Inflammatory macrophage treated with lipopolysaccharide for 4 hours (primary cell): Measurements from ENCODE around the gene SP140.
"Not testable (repeated sequence)": the region's sequence is repeated elsewhere in the genome, so short reads cannot be mapped to it uniquely, and the experiment has no call there.

Source experiments
- DNase-seq: peaks from one replicate; pipeline ENCODE4 v3.0.0-alpha.2; 2020

The SP140 gene

DNA sequence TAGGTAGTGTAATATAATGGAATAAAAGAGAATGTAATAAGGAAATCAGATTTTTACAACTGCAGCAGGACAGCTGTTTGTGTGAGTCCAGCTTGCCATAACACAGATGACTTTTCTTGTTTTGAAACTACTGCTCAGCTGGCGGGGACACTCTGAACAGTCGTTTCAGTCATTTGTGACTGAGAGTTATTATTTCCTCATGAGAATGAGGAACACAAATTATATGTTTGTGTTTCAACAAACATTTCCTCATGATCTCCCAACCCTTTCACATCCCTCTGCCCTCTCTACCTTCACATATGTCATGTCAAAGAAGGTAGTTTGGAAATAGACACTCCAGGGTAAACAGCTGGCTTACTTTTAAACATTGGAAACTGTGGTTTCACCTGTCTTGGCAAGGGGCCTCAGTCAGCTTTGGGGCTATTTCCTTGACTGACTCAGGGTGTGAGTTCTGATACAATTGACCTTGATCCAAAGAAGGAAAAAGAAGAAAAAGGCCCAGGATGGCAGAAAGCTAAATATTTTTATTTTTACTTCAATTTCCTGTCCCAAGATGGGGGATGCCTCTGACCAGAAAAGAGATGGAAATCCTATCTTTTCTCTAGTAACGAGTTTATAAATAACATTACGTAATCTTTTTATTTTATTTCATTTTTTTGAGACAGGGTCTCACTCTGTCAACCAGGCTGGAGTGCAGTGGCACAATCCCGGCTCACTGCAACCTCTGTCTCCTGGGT is 102.0 kb downstream of the SP140 start:
- peak; percentile 89 for DNase-seq

DNA sequence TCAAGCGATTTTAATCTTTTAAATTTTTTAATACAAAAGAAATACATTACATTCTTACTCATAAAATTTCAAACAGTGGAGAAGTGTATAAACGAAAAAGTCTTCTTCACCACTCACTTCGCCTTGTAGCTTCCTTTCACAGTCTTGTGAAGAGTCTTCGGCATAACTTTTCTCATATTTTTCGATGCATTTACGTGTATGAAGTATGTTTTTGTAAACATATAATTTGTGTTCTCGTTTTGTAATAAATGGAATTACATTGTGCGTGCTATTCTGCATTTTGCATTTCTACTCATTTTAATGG is 102.6 kb downstream of the SP140 start:
- no peak for DNase-seq

DNA sequence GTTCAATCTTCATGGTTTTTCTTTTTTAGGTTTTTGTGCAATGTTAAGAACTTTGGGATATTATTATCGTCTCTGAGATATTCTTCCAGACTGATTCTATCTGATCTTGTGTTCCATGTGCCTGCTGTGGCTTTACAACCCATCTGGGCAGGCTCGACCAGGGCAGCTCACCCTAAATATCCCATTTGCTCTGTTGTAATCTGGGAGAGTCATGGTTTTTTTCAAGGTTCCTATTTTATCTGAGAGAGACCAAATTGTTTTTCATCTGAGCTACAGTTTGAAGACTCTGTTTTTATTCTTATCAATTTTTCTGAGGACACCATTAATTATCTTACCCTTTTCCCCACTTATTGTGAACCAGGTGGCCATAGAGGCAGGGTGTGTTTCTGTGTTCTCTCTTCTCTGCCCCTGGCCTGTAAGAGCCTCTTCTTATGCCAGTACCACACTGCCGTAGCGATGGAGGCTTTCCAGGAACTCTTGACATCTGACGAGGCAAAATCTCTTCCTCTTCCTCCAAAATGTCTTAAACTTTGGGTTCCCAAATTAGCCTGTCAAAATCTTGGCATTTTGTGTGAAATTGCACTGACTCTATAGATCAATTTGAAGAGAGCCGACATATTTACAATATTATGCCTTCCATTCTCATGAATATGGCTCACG is 104.5 kb downstream of the SP140 start:
- DNase-seq: peak; percentile 48

DNA sequence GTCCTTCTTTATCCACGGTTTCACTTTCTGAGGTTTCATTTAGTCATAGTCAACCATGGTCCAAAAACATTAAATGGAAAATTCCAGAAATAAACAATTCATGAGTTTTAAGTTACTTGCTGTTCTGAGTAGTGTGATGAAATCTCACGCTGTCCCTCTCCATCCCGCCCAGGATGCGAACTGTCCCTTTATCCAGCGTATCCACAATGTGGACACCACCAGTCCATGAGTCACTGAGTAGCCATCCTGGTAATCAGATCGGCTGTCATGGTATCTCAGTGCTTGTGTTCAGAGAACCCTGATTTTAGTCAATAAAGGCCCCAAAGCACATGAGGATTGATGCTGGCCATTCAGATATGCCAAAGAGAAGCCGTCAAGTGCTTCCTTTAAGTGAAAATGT is 105.2 kb downstream of the SP140 start:
- DNase-seq: peak; percentile 33

DNA sequence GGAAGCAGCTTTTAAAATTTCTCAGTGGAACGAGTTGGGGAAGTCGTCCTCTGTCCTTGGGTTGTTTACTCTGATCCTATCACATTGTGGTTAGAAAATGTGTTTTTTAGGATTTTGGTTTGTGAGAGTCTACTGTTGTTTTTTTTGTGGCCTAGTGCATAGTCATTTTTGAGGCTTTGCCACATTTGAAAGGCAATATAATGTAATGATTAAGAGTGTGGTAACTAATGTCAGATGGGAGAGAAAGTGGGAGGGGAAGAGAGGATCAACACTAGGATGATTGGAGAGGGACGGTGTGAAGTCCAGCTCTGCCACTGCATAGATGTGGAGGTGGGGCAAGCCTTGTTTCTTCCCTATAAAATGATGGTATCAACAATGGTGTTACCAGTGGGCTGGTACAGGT is 109.9 kb downstream of the SP140 start:
- no peak for DNase-seq

DNA sequence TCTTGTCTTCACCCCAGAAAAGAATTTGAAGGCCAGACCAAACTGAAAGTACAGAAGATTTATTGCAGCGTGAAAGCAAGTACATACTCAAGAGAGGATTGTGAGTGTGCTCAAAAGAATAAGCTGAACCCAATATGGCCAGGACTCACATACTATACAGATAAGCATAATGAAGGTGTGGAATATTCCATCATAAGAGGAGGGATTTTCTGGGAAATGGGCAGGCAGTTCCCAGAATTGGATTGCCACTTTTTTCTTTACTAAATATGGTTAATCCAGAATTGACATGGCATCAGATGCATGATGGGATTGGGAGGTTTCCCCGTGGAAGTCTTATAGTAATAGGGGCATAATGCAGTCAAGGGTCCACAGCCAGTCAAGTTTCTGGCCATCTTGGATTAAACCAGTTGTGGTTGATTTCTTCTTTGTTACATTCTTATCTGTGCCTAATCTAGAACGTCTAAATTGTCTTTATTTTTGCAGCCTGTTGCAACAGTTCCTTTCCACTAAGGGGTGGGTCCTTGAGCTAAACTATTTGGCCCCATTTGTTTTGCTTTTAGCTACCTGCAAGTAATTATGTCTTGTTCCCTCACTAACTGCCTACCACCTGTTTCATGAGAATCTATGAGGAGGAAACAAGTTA is 110.4 kb downstream of the SP140 start:
- no peak for DNase-seq

DNA sequence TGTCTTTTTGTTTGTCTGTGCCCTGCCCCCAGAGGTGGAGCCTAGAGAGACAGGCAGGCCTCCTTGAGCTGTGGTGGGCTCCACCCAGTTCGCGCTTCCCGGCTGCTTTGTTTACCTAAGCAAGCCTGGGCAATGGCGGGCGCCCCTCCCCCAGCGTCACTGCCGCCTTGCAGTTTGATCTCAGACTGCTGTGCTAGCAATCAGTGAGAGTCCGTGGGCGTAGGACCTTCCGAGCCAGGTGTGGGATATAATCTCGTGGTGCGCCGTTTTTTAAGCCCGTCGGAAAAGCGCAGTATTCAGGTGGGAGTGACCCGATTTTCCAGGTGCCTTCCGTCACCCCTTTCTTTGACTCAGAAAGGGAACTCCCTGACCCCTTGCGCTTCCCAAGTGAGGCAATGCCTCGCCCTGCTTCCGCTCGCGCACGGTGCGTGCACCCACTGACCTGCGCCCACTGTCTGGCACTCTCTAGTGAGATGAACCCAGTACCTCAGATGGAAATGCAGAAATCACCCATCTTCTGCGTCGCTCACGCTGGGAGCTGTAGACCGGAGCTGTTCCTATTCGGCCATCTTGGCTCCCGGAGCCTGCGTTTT is 116.5 kb downstream of the SP140 start:
- not testable (repeated sequence) for DNase-seq

DNA sequence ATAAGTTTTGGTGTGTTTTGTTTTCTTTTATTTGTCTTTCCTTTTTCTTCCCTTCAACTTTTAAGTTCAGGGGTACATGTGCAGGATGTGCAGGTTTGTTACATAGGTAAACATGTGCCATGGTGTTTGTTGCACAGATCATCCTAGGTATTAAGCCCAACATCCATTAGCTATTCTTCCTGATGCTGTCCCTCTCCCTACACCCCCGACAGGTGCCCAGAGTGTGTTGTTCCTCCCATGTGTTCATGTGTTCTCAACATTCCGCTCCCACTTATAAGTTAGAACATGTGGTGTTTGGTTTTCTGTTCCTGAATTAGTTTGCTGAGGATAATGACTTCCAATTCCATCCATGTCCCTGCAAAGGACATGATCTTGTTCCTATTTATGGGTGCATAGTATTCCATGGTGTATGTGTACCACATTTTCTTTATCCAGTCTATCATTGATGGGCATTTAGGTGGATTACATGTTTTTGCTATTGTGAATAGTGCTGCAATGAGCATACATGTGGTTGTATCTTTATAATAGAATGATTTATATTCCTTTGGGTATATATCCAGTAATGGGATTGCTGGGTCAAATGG is 117.6 kb downstream of the SP140 start:
- not testable (repeated sequence) for DNase-seq

DNA sequence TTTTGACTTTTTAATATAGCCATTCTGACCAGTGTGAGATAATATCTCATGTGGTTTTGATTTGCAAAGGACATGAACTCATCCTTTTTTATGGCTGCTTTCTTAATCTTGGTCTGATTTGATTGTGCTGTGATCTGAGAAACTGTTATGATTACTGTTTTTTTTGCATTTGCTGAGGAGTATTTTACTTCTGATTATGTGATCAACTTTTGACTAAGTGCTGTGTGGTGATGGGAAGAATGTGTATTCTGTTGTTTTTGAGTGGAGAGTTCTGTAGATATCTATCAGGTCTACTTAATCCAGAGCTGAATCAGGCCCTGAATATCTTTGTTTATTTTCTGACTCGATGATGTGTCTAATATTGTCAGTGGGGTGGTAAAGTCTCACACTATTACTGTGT is 118.2 kb downstream of the SP140 start:
- no peak for DNase-seq

DNA sequence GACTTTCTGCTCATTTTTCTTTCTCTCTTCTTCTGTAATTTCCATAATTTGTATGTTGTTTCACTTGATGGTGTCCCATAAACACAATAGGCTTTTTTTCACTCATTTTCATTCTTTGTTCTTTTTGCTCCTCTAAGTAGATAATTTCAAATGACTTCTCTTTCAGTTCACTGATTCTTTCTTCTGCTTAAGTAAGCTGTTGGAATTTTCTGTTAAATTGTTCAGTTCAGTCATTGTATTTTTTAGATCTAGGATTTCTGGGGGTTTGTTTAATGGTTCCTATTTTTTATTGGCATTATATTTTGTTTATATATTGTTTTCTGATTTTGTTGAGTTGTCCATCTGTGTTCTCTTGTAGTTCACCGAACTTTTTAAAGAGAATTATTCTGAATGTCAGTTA is 120.9 kb downstream of the SP140 start:
- no peak for DNase-seq

DNA sequence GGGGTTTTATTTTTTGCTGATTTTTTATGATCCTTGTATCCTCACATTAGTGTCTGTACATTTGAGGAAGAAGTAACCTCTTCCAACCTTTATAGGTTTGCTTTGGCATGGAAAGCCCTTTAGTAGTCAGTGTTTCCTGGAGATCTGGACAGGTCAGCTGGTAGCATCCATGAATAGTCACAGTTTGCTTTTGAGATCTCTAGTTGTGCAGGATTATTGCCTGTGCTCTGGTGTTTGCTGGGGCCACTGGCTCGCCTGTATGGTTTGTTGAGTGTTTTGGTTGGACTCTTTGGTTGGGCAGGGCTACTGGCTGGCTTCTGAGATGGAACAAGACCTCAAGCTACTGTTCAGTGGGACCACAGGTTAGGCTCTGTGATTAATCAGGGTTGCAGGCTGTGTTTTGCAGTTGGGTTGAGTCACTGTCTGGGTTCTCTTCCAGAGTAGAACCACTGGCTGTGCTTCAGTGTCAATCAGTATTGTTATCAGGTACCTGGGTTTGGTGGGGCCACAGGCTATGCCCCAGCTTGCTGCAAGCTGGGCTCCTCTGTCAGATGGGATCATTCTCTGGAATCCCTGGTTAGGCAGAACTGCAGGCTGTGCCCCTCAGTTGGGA is 121.5 kb downstream of the SP140 start:
- DNase-seq: no peak

DNA sequence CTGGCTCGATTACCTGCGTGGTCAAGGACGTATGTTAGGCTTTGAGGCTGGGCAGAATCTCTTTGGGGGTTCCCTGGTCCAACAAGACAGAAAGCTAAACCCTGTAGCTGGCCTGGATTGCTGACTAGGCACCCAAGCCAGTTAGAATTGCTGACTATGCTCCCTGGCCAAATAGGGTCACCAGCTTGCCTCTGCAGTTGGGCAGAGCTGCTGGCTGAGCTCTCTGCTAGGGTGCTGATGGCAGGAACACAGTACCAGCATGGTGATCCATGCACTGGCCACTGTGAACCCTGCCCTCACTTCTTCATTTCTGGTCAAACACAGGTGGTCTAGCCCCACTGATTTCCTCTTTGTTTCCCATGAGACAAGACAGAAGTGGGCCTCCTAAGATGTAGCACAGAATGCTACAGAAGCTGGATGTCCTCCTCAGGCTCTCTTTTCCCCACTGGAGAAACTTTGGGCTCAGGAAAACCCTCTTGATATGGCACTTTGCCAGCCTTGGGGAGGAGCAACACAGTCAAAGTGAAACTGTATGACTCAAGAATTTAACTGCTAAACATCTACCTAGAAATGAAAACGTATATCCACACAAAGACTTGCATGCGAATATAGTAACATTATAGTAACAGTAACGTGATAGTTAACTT is 122.2 kb downstream of the SP140 start:
- peak; percentile 33 for DNase-seq

DNA sequence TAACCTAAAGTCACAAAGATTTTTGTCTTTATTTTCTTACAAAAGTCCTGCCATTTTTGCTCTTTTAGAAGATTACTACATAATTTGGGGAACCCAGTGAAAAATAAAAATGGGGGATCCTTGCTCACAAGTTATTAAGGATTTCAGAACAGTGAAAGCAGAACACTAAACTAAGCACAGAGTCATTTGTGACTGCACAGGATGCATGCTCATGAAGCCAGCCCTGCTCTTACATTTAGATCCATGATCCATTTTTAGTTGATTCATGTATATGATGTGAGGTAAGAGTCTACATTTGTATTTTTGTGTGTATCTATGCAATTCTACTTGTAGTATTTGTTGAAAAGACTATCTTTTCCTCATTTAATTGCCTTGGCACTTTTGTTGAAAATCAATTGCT is 123.3 kb downstream of the SP140 start:
- no peak for DNase-seq

DNA sequence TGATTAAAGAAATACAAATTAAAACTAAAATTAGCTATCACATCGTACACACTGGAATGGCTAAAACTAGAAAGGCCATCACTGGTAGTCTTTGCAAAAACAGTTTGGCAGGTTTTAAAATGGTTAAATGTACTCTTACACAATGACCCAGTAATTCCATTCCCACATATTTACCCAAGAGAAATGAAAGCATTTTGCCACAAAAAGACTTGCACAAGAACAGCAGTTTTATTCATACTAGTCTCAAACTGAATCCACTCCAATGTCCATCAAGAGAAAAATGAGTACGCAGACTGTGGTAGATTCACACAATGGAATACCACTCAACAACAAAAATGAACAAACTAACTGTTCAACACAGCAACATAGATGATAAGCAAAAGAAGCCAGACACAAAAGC is 130.5 kb downstream of the SP140 start:
- peak; percentile 39 for DNase-seq

DNA sequence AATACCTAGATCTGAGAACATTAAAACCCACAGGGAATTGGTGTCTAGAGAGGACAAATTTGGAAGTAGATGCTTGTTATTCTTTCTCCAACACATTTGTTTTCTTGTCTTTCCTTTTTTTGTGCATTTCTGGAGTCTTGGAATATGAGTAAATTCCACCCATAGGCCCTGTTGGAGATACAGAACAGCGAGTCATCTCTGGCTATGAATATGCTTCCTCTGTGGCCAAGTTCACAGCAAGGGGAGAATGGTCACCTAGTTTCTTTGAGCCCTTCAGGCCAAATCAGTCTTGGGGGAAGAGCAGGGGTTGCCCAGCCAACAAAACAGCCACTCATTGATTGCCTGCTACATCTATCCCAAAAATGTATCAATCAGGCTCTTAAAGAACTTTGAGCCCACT is 132.8 kb downstream of the SP140 start:
- no peak for DNase-seq

DNA sequence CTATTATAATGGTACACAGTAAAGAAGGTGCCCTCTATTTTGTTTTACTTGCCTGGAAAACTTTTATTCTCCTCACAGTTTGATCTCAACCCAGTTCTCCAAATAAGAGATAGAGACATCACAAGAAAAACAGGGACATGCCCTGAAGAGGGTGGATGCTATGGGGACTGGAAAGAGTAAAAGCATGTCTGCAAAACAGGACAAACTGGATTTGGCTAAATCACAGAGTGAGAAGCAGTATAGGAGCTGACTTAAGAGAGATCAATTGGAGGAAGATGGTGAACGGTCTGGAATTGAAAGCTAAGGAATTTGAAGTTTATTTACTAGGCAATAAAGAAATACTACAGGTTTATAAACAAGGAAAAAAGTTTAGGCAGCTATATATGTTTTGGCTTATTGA is 134.5 kb downstream of the SP140 start:
- DNase-seq: no peak

DNA sequence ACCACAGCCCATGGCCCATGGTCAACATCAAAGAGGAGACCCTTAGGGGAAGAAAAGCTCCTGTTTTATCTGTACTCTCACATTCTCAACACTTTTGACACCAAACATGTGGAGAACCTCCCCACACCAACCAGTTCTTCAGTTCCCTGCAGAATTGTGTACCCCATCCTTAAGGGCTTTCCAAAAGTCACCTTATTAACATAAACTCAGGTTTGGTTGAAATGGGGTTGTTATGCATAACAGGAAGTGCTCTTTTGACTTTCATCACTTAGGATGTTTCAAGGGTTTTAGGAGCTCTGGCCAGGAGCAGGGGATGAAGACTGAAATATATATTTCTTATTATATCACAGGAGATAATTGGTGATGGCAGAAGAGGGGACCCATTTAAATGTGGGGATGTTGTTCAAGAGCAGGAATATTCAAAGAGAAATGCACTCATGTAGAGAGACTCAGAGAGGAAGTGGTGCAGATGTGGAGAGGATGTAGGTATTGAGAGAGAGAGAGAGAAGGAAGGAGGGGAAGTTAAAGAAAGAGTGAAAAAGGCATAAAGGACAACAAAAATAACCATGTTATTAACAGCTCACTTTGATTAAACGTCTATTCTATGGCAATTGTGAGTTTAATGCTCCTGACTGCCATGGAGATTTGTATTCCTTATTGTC is 136.6 kb downstream of the SP140 start:
- DNase-seq: no peak
